ENCODE data around the gene PRRX2.

Gene PRRX2

DNA sequence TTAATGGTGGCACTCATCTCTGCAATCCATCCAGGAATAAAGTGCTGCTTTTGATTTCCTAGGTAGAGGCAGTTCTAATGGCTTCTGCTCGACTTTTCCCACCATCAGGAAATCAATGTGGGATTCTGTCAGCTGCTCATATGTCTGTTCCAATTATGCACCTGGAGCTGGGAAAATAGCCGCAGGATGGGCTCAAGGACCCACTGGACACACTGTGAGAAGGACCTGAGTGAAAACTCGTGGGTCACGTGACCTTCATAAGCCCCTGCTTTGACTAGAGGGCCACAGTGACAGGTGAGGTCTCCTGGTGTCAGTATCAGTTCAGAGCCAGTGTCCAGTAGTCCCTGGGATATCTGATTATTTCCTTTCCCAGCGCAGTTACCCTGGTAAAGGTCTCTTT is 105.3 kb downstream of the PRRX2 start:
- no peak overlapping the region for H3K4me2 ChIP-seq (ENCODE audit: low read length)
- H3K4me1 ChIP-seq (ENCODE audit: low read length): no peaks in the 10 kb centered on the region
- no peaks in the 10 kb centered on the region for H3K9me3 ChIP-seq (ENCODE audit: insufficient read depth, low read length)
- no peak overlapping the region for H2AFZ ChIP-seq (ENCODE audit: low read depth, low read length)
- H3K27me3 ChIP-seq (ENCODE audit: low read depth, low read length): no peaks in the 10 kb centered on the region
- H3K36me3 ChIP-seq (replicated peaks; ENCODE audit: low read depth, low read length): no peaks in the 10 kb centered on the region
- H3K4me3 ChIP-seq (ENCODE audit: low read length): no peak overlapping the region
- H3K9ac ChIP-seq (ENCODE audit: low read length): no peak overlapping the region
- no peak overlapping the region for H3K27ac ChIP-seq (ENCODE audit: low read length)
- TF ChIP-seq EZH2phosphoT487 (IDR thresholded peaks at IDR 0.05; ENCODE audit: low read depth): no peak
- TF ChIP-seq, protein P1, sequence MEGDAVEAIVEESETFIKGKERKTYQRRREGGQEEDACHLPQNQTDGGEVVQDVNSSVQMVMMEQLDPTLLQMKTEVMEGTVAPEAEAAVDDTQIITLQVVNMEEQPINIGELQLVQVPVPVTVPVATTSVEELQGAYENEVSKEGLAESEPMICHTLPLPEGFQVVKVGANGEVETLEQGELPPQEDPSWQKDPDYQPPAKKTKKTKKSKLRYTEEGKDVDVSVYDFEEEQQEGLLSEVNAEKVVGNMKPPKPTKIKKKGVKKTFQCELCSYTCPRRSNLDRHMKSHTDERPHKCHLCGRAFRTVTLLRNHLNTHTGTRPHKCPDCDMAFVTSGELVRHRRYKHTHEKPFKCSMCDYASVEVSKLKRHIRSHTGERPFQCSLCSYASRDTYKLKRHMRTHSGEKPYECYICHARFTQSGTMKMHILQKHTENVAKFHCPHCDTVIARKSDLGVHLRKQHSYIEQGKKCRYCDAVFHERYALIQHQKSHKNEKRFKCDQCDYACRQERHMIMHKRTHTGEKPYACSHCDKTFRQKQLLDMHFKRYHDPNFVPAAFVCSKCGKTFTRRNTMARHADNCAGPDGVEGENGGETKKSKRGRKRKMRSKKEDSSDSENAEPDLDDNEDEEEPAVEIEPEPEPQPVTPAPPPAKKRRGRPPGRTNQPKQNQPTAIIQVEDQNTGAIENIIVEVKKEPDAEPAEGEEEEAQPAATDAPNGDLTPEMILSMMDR (IDR thresholded peaks at IDR 0.05; ENCODE audit: low read depth, low read length): no peak
- no peaks in the 10 kb centered on the region for H3K79me2 ChIP-seq (ENCODE audit: low read length)
- H4K20me1 ChIP-seq (ENCODE audit: insufficient read depth, low read length): no peaks in the 10 kb centered on the region
